Sigmoid colon (tissue), 7 donors: ENCODE data around the gene PRKAG3. TPM values are rescaled to one million over a fixed set of nuclear protein-coding genes. Genes with fewer than 3 reads are reported as not detected.

Experiments used
- DNase-seq: peaks from one replicate; pipeline ENCODE4 v3.0.0-alpha.2; 2019
- H3K27ac ChIP-seq, 4 donors: fragments of 200-600 bp; sonication (generic); one replicate each; pipeline ENCODE4 v1.5.1; 2016 to 2019; ENCODE audit warnings: mild to moderate bottlenecking in 1 of 4
- H3K27me3 ChIP-seq, 3 donors: fragments of 200-600 bp; sonication (generic); one replicate each; pipeline ENCODE4 v1.5.1; 2019; ENCODE audit warnings: mild to moderate bottlenecking in 1 of 3
- H3K36me3 ChIP-seq, 4 donors: fragments of 200-600 bp; sonication (generic); one replicate each; pipeline ENCODE4 v1.5.1; 2016 to 2019
- H3K4me1 ChIP-seq, 4 donors: fragments of 200-600 bp; sonication (generic); one replicate each; pipeline ENCODE4 v1.5.1; 2017 to 2019
- H3K4me3 ChIP-seq, 4 donors: fragments of 200-600 bp; sonication (generic); one replicate each; pipeline ENCODE4 v1.5.1; 2017 to 2019; ENCODE audit warnings: mild to moderate bottlenecking in 2 of 4, moderate library complexity in 1 of 4
- H3K9me3 ChIP-seq, 4 donors: fragments of 200-600 bp in 3 of 4; sonication (generic) in 3 of 4; one replicate each; pipeline versions ENCODE4 v1.5.1 to v1.6.1; 2013 to 2019
- EP300 ChIP-seq, 4 donors: sonication (generic); formaldehyde crosslinking; IDR thresholded peaks; one replicate each; pipeline ENCODE4 v1.6.1; 2017; ENCODE audit warnings: antibody characterized with exemption in 4 of 4
- POLR2A ChIP-seq, 2 donors: fragments of 450-650 bp; IDR thresholded peaks; one replicate each; pipeline ENCODE4 v1.6.1; 2016; ENCODE audit warnings: antibody characterized with exemption in 2 of 2, mild to moderate bottlenecking in 2 of 2, moderate library complexity in 2 of 2
- POLR2AphosphoS5 ChIP-seq, 4 donors: sonication (generic); formaldehyde crosslinking; IDR thresholded peaks; one replicate each; pipeline ENCODE4 v1.6.1; 2017; ENCODE audit warnings: antibody characterized with exemption in 4 of 4
- WGBS, 2 donors: extraction: QIAGEN DNeasy Blood & Tissue Kit; methylation state at CpG; one replicate each; pipeline ENCODE4 v1.1.7; 2013; 5-methylcytosine and 5-hydroxymethylcytosine counted together
- intact Hi-C: fragments of 100-400 bp; cut with DNase I; formaldehyde crosslinking; loops from one replicate; pipeline ENCODE4 v1.15.1; 2023
- polyA plus RNA-seq, 3 donors: library from polyadenylated mRNA; stranded (reverse); fragments of 200-250 nt; gene quantifications; one replicate each; pipeline ENCODE4 v1.2.3, GENCODE V29; 2013
- total RNA-seq, 4 donors: library from RNA; depleted of rRNA; stranded (reverse); fragments of >200 nt; gene quantifications; one replicate each; pipeline ENCODE4 v1.1.0, GENCODE V29; 2016
- TF ChIP-seq, protein P1 (sequence below), 4 experiments: fragments of 450-650 bp in 3 of 4; fragments of 200-600 bp in 1 of 4; IDR thresholded peaks; one replicate each; pipeline ENCODE4 v1.5.1; 2016 to 2019; ENCODE audit warnings: antibody characterized with exemption in 4 of 4, mild to moderate bottlenecking in 3 of 4, moderate library complexity in 2 of 4
- donor health status: healthy with polysubstance abuse.
- donor health status: Bipolar disorder and iron deficiency.
- donor health status: healthy.

Gene PRKAG3
- total and polyA plus RNA-seq, 7 donors: not detected

DNA sequence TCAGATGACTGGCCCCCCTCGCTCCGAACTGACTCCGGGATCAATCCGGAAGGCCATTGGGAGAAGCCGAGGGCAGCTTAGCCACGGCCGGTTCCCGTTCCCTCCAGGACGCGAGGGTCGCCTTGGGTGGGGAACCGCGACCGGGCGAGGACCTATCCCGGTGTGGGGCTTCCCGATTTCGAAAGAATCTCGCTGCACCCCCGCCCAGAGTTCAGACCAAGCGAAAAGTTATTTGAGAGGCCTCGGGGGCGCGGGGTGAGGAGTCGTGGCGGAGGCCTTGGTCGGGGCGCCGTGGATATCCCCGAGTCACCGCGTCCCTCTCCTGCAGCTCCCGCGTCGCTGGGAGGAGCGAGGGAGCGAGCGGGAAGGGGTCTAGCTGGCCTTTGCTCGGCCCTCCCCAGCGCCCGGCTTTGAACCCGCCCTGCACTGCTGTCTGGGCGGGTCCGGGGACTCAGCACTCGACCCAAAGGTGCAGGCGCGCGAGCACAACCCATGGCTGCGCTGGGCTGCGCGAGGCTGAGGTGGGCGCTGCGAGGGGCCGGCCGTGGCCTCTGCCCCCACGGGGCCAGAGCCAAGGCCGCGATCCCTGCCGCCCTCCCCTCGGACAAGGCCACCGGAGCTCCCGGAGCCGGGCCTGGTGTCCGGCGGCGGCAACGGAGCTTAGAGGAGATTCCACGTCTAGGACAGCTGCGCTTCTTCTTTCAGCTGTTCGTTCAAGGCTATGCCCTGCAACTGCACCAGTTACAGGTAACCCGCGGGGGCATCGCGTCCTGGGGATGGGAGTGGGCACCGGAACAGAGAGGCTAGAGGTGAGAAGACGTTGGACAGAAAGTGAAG, 49.7 kb downstream of the PRKAG3 start, which contains the start of gene CYP27A1:
Gene CYP27A1 (plus strand): TSS at position 457 of the 837 bp plus-strand sequence. CDS start 36 bp downstream, at position 493.
- TF ChIP-seq EP300 (IDR thresholded peaks at IDR 0.05): no peak
- peak; percentile 26 to 61 (median 44) for TF ChIP-seq POLR2AphosphoS5 (IDR thresholded peaks at IDR 0.05)
- TF ChIP-seq POLR2A (IDR thresholded peaks at IDR 0.05): peak in 1 of 2 donors; percentile 30
- TF ChIP-seq, protein P1, sequence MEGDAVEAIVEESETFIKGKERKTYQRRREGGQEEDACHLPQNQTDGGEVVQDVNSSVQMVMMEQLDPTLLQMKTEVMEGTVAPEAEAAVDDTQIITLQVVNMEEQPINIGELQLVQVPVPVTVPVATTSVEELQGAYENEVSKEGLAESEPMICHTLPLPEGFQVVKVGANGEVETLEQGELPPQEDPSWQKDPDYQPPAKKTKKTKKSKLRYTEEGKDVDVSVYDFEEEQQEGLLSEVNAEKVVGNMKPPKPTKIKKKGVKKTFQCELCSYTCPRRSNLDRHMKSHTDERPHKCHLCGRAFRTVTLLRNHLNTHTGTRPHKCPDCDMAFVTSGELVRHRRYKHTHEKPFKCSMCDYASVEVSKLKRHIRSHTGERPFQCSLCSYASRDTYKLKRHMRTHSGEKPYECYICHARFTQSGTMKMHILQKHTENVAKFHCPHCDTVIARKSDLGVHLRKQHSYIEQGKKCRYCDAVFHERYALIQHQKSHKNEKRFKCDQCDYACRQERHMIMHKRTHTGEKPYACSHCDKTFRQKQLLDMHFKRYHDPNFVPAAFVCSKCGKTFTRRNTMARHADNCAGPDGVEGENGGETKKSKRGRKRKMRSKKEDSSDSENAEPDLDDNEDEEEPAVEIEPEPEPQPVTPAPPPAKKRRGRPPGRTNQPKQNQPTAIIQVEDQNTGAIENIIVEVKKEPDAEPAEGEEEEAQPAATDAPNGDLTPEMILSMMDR (IDR thresholded peaks at IDR 0.05): no peak
- intact Hi-C loops: loop anchor here (2.0 to 5.0 kb wide), 2 partner anchors 25 to 70 kb away; partner anchors contain the start of gene TTLL4
- no peaks in the 10 kb centered on the region for H3K27me3 ChIP-seq
- no peaks in the 10 kb centered on the region for H3K36me3 ChIP-seq
- H3K9me3 ChIP-seq: peaks cover 0 to 4% (median 0%) of the 10 kb centered on the region in 4 donors
- peak; percentile 81 for DNase-seq
- H3K27ac ChIP-seq: peak within 1 kb of the TSS; percentile 79 to 84 (median 82)
- H3K4me1 ChIP-seq: peaks cover 0 to 27% (median 16%) of the 10 kb centered on the region in 4 donors
- 1% methylated on average over 76 of the region's 76 CpGs for WGBS, 2 donors
- peak within 1 kb of the TSS; percentile 62 to 79 (median 72) for H3K4me3 ChIP-seq

DNA sequence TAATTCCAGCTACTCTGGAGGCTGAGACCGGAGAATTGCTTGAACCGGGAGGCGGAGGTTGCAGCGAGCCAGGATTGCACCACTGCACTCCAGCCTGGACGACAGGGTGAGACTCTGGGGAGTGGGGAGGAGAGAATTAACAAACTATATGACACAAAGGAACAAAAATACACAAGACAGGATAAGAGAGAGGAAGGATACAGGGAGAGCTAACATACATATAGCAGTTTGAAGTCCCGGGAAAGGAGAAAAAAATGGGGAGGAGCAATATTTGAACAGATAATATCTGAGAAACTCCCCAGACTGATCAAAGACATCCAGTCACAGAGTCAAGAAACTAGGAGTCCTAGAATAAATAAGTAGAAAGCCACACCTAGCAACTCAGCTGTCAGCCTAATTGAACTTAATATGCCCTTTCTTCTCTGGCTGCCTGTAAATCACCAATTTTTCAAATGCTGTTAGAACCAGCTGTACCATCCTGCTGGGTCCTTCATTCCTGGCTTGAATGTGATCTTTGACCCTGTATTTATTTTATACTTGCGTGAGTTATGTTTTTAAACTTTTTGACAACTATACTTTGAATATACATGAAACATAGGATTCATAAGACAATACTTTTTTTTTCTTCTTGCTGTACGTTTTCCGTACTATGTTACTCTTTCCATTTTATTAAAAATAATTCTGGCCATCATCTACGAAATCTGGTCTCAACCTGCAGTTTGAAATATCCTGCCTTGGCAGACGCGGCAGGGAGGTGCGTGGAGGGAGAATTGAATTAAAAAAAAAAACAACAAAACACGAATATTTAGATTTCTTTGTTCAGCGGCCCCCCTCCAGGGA, 50.5 kb downstream of the PRKAG3 start:
- TF ChIP-seq POLR2A (IDR thresholded peaks at IDR 0.05) (no peak), EP300 (IDR thresholded peaks at IDR 0.05) (no peak), POLR2AphosphoS5 (IDR thresholded peaks at IDR 0.05) (no peak)
- TF ChIP-seq, protein P1 (IDR thresholded peaks at IDR 0.05): no peak

DNA sequence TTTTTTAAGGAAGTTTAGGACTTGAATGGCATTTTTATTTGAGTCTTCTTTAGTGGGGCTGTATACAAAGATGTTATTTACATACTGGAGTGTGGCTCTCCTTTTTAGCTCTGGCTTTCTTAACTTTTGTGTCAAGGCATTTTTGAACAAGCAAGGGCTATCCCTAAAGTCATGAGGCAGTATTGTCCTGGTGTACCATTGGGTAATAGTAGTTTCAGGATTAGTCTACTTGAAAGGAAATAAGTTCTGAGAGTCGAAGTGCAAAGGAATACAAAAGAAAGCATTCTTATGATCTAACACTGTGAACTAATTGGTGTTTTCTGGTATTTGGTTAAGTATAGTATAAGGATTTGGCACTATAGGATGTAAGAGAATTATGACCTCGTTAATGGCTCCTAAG, 51.6 kb downstream of the PRKAG3 start:
- H3K4me1 ChIP-seq: peaks cover 0 to 27% (median 16%) of the 10 kb centered on the region in 4 donors
- intact Hi-C loops: loop anchor here (2.0 to 5.0 kb wide), 2 partner anchors 27 to 68 kb away; partner anchors contain the start of gene TTLL4
- TF ChIP-seq POLR2AphosphoS5 (IDR thresholded peaks at IDR 0.05): no peak
- H3K27me3 ChIP-seq: no peaks in the 10 kb centered on the region
- no peaks in the 10 kb centered on the region for H3K36me3 ChIP-seq
- WGBS, 2 donors: 58 to 83% methylated on average over 2 of the region's 2 CpGs
- H3K4me3 ChIP-seq: no peak overlapping the region
- DNase-seq: no peak
- H3K27ac ChIP-seq: no peak overlapping the region
- H3K9me3 ChIP-seq: peaks cover 0 to 4% (median 0%) of the 10 kb centered on the region in 4 donors

More for the DNA sequence above, 50.5 kb downstream of the PRKAG3 start:
- Histone ChIP-seq H3K27ac (peak overlapping the region; percentile 79 to 84 (median 82)), H3K4me3 (peak overlapping the region; percentile 62 to 79 (median 72)), H3K27me3 (no peaks in the 10 kb centered on the region), H3K36me3 (no peaks in the 10 kb centered on the region), H3K9me3 (peaks cover 0 to 4% (median 0%) of the 10 kb centered on the region in 4 donors), H3K4me1 (peaks cover 0 to 27% (median 16%) of the 10 kb centered on the region in 4 donors)
- intact Hi-C loops: loop anchor here (2.0 to 5.0 kb wide), 2 partner anchors 26 to 69 kb away; partner anchors contain the start of gene TTLL4
- 19 to 39% methylated on average over 15 of the region's 15 CpGs for WGBS, 2 donors
- no peak for DNase-seq

DNA sequence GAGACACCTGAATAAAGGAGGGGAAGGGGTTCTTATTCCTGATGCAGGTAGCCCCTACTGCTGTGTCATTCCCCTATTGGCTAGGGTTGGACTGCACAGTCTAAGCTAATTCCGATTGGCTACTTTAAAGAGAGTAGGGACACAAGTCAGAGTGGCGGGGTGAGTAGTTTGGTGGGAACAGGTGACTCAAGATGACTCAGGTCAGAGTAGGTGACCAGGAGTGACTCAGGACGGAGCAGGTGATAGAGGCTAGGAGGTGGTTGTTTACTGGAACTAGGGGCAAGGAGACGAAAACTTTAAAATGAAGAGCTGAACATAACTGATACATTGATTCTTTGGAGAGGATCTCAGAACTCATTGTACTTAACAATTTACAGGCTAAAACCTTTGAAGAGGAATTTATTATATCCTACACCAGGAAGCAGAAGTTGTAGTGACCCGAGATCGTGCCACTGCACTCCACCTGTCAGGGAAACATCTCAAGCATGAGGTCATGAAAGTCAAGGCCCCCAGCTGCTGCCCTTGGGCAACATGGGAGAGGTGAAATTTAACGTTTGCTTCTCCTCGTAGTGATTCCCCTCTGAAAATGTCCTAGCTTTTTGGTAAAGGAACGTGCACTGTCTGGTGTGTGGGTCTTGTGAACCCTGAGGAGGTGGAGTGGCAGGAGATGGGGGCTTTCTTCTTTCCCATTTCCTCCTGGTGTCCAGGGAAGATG, 54.2 kb downstream of the PRKAG3 start:
- H3K4me1 ChIP-seq: peaks cover 0 to 13% (median 5%) of the 10 kb centered on the region in 4 donors
- intact Hi-C loops: no loop called here
- H3K27me3 ChIP-seq: no peaks in the 10 kb centered on the region
- H3K27ac ChIP-seq: no peak overlapping the region
- WGBS, 2 donors: 89 to 96% methylated on average over 9 of the region's 9 CpGs
- no peak overlapping the region for H3K4me3 ChIP-seq
- H3K9me3 ChIP-seq: peaks cover 0 to 4% (median 0%) of the 10 kb centered on the region in 4 donors
- no peak for DNase-seq
- no peaks in the 10 kb centered on the region for H3K36me3 ChIP-seq
- TF ChIP-seq POLR2AphosphoS5 (IDR thresholded peaks at IDR 0.05): no peak
- no peak for TF ChIP-seq EP300 (IDR thresholded peaks at IDR 0.05)
- TF ChIP-seq, protein P1 (IDR thresholded peaks at IDR 0.05): no peak
- no peak for TF ChIP-seq POLR2A (IDR thresholded peaks at IDR 0.05)
